Measurements from ENCODE around the gene NUMB. TPM values are rescaled to one million over a fixed set of nuclear protein-coding genes. Genes with fewer than 3 reads are reported as not detected.

NUMB gene
- total RNA-seq, 4 donors from 2014 or later: 49.2 to 63.4 (median 50.7) TPM

GRCh38 chr14:73267474-73267873, 190.9 kb downstream of the NUMB start:
- H3K27me3 ChIP-seq: no peaks in the 10 kb centered on the region
- no peak overlapping the region for H3K27ac ChIP-seq (replicated peaks in 1 of 4)
- intact Hi-C loops (cut with DNase I): no loop called here
- peaks cover 10 to 21% (median 16%) of the 10 kb centered on the region in 4 donors for H3K4me1 ChIP-seq
- no peaks in the 10 kb centered on the region for H3K9me3 ChIP-seq
- DNase-seq (ENCODE audit: extremely low spot score): no peak
- H3K36me3 ChIP-seq: peaks cover 0 to 59% (median 11%) of the 10 kb centered on the region in 4 donors
- no peak overlapping the region for H3K4me3 ChIP-seq
- TF ChIP-seq POLR2AphosphoS5 (IDR thresholded peaks at IDR 0.05) (no peak), EP300 (IDR thresholded peaks at IDR 0.05) (no peak), POLR2A (IDR thresholded peaks at IDR 0.05; ENCODE audit: low read depth) (no peak), CTCF (IDR thresholded peaks at IDR 0.05) (no peak)
- 95% methylated on average over 6 of the region's 6 CpGs for WGBS

DNA sequence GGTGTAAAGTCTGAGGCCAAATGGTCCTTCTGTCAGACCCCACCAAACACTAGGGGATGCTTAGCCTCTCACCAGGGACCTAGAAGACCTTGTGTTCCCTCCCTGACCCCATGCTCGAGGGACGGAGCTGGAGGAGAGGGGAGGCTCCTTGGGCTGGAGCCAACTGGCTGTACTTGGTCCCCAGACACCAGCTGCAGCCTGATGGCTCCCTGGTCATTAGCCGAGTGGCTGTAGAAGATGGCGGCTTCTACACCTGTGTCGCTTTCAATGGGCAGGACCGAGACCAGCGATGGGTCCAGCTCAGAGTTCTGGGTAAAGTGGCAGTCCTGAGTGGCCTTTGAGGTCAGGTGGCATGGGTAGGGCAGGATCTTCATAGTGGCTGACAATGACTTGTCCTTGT, 192.0 kb downstream of the NUMB start:
- Histone ChIP-seq H3K4me1 (peaks cover 10 to 15% (median 11%) of the 10 kb centered on the region in 4 donors), H3K27ac (replicated peaks in 1 of 4) (no peak overlapping the region), H3K27me3 (no peaks in the 10 kb centered on the region), H3K9me3 (no peaks in the 10 kb centered on the region), H3K36me3 (peaks cover 0 to 71% (median 16%) of the 10 kb centered on the region in 4 donors), H3K4me3 (no peak overlapping the region)
- no peak for DNase-seq (ENCODE audit: extremely low spot score)
- TF ChIP-seq POLR2AphosphoS5 (IDR thresholded peaks at IDR 0.05) (no peak), CTCF (IDR thresholded peaks at IDR 0.05) (no peak), EP300 (IDR thresholded peaks at IDR 0.05) (no peak), POLR2A (IDR thresholded peaks at IDR 0.05; ENCODE audit: low read depth) (no peak)
- intact Hi-C loops (cut with DNase I): no loop called here
- 83% methylated on average over 7 of the region's 7 CpGs for WGBS

- Histone ChIP-seq H3K9me3 (no peaks in the 10 kb centered on the region), H3K4me3 (no peak overlapping the region), H3K4me1 (peaks cover 10 to 14% (median 11%) of the 10 kb centered on the region in 4 donors), H3K36me3 (peaks cover 0 to 77% (median 17%) of the 10 kb centered on the region in 4 donors), H3K27ac (replicated peaks in 1 of 4) (no peak overlapping the region), H3K27me3 (no peaks in the 10 kb centered on the region)
- 93% methylated on average over 3 of the region's 3 CpGs for WGBS
- TF ChIP-seq CTCF (IDR thresholded peaks at IDR 0.05) (no peak), EP300 (IDR thresholded peaks at IDR 0.05) (no peak), POLR2AphosphoS5 (IDR thresholded peaks at IDR 0.05) (no peak), POLR2A (IDR thresholded peaks at IDR 0.05; ENCODE audit: low read depth) (no peak)
- no peak for DNase-seq (ENCODE audit: extremely low spot score)
- intact Hi-C loops (cut with DNase I): no loop called here
These were observed 192.7 kb downstream of the NUMB start for GRCh38 chr14:73265721-73266046.

- Histone ChIP-seq H3K9me3 (no peaks in the 10 kb centered on the region), H3K4me3 (no peak overlapping the region), H3K27me3 (no peaks in the 10 kb centered on the region), H3K36me3 (peaks cover 0 to 83% (median 18%) of the 10 kb centered on the region in 4 donors), H3K4me1 (peaks cover 6 to 10% (median 8%) of the 10 kb centered on the region in 4 donors), H3K27ac (replicated peaks in 1 of 4) (no peak overlapping the region)
- WGBS: 80% methylated on average over 8 of the region's 18 CpGs
- intact Hi-C loops (cut with DNase I): no loop called here
- TF ChIP-seq CTCF (IDR thresholded peaks at IDR 0.05) (no peak), EP300 (IDR thresholded peaks at IDR 0.05) (no peak), POLR2AphosphoS5 (IDR thresholded peaks at IDR 0.05) (no peak), POLR2A (IDR thresholded peaks at IDR 0.05; ENCODE audit: low read depth) (no peak)
- no peak for DNase-seq (ENCODE audit: extremely low spot score)
These were observed 193.2 kb downstream of the NUMB start for GRCh38 chr14:73264885-73265720.

Data from esophagus muscularis mucosa (tissue), 4 donors.